ENCODE results near the gene RAB31.
"Not testable (repeated sequence)": the region's sequence is repeated elsewhere in the genome, so short reads cannot be mapped to it uniquely, and the experiment has no call there.

RAB31 gene

GRCh38 chr18:9898792-9899549 lies 190.9 kb downstream of the RAB31 start:
- DNase-seq: peak; percentile 41

GRCh38 chr18:9899550-9899930 lies 191.4 kb downstream of the RAB31 start:
- DNase-seq: not testable (repeated sequence)

- DNase-seq: no peak
Measured at GRCh38 chr18:9900699-9901098, 192.6 kb downstream of the RAB31 start.

- no peak for DNase-seq
Measured at GRCh38 chr18:9901377-9901776, 193.3 kb downstream of the RAB31 start.

- not testable (repeated sequence) for DNase-seq
Measured at GRCh38 chr18:9902264-9902663, 194.2 kb downstream of the RAB31 start.

- DNase-seq: peak; percentile 54
Measured at GRCh38 chr18:9902832-9903231, 194.7 kb downstream of the RAB31 start.

GRCh38 chr18:9905401-9905922 lies 197.4 kb downstream of the RAB31 start:
- no peak for DNase-seq

GRCh38 chr18:9906481-9906880 lies 198.4 kb downstream of the RAB31 start:
- DNase-seq: no peak

- no peak for DNase-seq
Measured at GRCh38 chr18:9907867-9908266, 199.8 kb downstream of the RAB31 start.

- no peak for DNase-seq
Measured at GRCh38 chr18:9910071-9910470, 202.0 kb downstream of the RAB31 start.

GRCh38 chr18:9910661-9911060 lies 202.6 kb downstream of the RAB31 start:
- no peak for DNase-seq

GRCh38 chr18:9911226-9911625 lies 203.1 kb downstream of the RAB31 start:
- no peak for DNase-seq

All from NCI-H2171 (cell line).